GM21576 (cell line): ENCODE results near the gene IL36RN.

Experiments
- ATAC-seq: cut with Tn5 transposase; IDR thresholded peaks from one replicate; pipeline ENCODE4 v1.9.1; 2021; ENCODE audit warnings: mild to moderate bottlenecking, moderate library complexity; ENCODE audit not compliant: unreplicated experiment

Gene IL36RN

DNA sequence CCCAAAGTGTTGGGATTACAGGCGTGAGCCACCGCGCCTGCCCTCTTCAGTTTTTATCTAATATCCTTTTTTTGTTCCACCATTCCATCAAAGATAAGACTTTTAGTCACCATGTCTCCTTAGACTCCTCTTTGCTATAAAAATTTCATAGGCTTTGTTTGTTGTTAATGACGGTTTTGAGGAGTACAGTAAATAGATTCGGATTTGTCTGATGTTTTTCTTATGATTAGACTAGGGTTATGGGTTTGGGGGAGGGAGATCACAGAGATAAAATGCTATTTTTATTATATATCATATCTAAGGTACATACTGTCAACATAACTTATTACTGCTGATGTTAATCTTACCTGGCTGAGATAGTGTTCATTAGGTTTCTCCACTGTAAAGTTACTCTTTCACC lies 12.5 kb upstream of the IL36RN start:
- ATAC-seq, result no peak

DNA sequence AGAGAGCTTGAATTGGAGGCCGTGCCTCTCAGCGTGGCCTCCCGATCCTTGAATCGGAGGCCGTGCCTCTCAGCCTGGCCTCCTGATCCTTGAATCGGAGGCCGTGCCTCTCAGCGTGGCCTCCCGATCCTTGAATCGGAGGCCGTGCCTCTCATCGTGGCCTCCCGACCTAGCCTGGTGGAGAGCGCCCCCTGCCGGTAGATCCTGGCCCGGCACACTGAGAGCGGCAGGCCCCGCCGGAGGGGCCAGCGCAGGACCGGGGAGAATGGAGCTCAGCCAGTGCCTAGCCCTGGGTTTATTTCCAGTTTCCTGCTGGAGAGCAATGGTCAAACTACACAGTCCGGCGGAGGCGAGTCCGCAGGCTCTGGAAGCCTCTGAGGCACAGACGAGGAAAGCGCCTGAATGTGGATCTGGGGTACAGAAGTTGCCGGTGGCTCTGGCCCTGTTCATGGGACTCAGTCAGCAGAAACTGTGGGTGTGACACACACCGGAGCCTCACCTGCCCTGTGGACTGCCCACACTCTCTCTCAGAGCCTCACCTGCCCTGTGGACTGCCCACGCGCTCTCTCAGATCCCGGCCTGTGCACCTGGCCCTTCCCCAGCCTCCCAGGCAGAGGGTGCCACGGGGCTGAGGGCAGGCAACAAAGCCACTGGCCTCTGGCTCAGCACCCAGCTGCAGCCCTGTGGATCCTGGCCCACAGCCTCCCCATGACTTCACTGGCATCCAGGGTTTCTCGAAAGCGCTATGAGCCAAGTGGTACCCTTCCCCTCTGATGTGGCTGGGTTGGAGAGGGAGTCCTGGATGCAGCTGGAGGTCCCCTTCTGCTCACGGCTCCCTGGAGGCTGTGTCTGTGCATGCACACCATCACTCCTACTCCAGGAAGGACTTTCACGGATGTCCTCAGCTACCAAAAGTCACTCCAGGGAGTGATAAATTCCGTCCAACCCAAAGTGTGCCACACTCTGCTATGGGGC lies 7.8 kb upstream of the IL36RN start:
- ATAC-seq, result no peak

DNA sequence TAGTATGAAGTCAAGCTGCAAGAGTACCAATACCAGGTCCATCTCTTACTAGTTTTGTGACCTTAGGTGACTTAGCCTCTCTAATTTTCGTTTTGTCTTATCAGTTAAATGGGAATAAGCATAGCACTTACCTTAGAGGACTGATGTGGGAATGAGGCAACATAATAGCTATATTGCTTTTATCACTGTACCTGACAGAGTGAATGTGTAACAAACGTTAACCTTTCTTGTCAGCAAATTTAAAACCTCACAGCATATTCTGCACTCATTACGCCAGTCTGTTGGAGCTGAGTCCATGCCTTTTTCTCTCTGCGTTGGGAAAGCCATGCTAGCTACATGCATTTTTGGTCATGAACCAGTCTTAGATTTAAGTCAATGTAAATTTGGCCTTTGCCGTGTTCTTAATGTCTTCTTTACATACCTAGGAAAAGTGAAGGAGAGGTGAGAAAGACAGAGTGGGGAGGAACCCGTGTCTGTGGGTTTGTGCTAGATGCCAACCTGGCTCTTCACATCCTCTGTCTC lies 6.5 kb upstream of the IL36RN start, which contains the start of gene IL36B:
TSS of gene IL36B (minus strand) at position 472 of the 522 bp plus-strand sequence.
- no peak for ATAC-seq

DNA sequence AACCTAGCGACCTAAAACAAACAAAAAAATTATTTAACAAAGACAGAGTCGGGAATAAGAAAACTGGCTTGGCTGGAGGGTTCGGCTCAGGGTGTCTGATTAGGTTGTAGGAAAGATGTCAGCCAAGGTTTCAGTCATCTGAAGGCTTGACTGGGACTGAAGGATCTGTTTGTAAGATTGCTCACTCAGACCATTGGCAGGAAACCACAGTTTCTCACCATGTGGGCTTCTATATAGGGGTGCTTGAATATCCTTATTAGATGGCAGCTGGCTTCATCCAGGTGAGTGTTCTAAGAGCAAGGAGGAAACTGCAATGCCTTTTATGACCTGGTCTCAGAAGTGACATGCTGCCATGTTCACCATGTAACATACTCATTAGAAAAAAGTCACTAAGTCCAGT lies 5.3 kb upstream of the IL36RN start:
- no peak for ATAC-seq

DNA sequence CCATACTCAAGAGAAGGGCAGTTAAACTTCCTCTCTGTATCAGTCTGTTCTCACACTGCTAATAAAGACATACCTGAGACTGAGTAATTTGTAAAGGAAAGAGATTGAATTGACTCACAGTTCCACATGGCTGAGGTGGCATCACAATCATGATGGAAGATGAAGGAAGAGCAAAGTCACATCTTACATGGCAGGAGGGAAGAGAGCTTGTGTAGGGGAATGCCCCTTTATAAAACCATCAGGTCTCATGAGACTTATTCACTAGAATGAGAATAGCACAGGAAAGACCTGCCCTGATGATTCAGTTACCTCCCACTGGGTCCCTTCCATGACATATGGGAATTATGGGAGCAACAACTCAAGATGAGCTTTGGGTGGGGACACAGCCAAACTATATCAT lies 4.9 kb upstream of the IL36RN start:
- no peak for ATAC-seq

DNA sequence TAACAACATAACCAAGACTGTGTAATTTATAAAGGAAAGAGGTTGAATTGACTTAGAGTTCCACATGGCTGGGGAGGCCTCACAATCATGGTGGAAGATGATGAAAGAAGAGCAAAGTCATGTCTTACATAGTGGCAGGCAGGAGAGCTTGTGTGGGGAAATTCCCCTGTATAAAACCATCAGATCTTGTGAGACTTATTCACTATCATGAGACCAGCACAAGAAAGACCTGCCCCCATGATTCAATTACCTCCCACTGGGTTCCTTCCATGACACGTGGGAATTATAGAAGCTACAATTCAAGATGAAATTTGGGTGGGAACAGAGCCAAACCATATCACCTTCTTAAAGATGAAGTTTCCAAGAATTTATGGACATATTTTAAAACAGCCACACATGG lies 2.5 kb upstream of the IL36RN start:
- ATAC-seq, result no peak

DNA sequence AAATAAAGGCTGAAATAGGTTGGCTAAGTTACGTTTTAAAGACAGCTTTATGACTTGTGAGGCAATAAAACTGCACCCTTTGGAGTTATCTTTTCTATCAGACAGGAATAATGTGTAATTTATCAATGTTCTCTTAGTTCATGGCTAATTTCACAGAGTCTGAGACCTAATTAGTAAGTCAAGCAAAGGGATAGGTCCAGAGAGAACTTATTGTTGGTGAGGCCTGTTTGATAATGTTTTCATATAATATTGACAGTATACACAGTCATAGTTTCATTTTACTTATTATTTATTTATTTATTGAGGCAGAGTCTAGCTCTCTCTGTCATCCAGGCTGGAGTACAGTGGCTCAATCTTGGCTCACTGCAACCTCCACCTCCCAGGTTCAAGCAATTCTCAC lies 1.9 kb upstream of the IL36RN start:
- no peak for ATAC-seq

DNA sequence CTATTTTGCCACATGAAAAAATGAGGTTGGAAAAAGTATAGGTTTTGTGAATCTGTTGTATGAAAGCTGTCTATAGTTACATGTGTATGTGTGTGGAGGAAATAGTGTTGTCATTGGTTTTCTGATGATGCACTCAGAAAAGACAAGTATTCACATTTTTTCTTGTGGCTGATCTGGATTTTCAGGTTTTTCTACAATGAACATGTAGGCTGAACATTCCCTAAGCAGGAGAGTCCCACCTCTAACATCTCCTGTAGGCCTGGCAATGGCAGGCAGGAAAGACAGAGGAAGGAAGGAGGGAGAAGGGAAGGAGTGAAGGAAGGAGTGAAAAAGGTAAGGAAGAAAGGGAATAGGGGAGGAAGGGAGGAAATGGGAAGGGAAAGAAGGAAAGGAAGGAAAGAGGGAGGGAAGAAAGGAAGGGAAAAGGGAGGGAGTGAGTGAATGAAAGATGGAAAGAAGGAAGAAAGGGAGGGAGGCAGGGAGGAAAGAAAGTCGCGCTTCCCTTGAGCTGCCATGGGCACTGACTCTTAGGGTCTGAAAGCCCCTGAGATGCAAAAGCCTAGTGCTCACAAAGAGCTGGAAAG lies 495 bp upstream of the IL36RN start:
- ATAC-seq, result no peak

DNA sequence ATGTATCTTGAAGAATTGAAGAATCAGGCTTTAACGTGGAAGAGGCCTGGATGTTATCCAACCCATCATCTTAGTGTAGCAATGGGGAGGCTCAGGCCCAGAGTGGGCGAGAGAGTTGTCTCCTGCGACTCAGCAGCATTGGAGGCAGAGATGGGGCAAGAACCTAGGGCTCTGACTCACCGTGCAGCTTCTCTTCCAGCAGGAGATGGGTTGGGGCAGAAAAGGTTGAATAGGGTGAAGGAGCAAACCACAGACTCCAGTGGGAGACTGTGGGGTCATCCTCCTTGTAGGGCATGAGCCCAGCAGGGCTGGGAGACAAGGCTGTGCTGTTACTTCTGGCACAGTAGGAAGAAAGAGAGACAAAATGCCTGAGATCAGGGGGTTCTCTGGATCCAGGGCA lies 1.4 kb downstream of the IL36RN start:
- ATAC-seq, result no peak

DNA sequence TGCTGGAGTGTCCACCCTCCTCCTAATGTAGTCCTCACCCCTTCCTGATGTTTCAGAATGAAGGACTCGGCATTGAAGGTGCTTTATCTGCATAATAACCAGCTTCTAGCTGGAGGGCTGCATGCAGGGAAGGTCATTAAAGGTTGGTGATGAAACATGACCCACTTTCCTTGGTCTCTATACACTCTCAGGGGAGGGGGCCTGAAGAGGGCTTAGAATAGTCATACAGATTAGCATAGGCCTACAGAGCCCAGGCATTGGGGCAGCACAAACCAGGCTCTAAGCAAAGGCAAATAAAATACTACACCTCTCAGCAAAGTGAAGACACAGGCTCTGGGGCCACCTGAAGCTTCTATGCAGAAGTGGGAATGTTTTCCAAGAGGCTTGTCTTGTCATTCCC lies 1.8 kb downstream of the IL36RN start:
- no peak for ATAC-seq

DNA sequence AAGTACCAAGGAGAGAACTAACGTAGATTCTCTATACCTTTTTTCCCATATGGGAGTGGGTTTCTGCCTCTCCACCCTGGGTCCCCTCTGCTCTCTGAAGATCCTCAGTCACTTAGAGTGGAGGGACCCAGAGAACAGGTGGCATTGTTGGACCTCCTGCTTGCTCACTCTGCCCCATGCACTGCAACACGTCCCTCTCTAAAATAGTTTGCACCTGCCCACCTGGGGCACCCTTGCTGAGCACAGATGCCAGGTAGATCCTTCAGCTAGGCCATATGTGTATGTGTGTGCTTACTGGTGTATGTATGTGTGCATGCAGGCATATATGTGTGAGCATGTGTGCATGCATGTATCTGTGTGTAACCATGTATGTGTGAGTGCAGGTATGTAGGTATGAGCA lies 2.2 kb downstream of the IL36RN start:
- no peak for ATAC-seq

DNA sequence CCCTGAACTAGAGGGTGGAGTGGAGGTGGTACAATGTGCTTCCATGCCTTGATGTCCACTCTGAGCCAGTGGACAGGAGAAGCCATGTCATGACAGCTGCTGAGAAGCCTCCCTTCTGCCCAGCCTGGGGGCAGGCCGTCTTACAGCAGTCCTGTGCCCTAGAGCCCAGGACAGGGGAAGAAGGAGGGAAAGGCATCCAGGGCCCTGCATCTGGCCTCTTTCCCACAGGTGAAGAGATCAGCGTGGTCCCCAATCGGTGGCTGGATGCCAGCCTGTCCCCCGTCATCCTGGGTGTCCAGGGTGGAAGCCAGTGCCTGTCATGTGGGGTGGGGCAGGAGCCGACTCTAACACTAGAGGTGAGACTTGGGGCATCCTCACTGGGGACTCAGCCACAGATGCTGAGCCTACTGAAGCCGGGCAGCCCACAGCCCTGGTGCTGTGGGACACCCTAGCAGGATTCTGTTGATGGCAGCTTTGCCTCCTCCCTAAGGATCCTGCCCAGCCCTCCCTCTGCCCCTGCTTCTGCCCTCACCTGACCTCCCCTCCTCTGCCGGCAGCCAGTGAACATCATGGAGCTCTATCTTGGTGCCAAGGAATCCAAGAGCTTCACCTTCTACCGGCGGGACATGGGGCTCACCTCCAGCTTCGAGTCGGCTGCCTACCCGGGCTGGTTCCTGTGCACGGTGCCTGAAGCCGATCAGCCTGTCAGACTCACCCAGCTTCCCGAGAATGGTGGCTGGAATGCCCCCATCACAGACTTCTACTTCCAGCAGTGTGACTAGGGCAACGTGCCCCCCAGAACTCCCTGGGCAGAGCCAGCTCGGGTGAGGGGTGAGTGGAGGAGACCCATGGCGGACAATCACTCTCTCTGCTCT lies 3.1 kb downstream of the IL36RN start:
- ATAC-seq, result no peak

DNA sequence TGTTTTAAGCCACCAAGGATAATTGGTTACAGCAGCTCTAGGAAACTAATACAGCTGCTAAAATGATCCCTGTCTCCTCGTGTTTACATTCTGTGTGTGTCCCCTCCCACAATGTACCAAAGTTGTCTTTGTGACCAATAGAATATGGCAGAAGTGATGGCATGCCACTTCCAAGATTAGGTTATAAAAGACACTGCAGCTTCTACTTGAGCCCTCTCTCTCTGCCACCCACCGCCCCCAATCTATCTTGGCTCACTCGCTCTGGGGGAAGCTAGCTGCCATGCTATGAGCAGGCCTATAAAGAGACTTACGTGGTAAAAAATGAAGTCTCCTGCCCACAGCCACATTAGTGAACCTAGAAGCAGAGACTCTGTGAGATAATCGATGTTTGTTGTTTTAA lies 5.3 kb downstream of the IL36RN start:
- ATAC-seq, result no peak

DNA sequence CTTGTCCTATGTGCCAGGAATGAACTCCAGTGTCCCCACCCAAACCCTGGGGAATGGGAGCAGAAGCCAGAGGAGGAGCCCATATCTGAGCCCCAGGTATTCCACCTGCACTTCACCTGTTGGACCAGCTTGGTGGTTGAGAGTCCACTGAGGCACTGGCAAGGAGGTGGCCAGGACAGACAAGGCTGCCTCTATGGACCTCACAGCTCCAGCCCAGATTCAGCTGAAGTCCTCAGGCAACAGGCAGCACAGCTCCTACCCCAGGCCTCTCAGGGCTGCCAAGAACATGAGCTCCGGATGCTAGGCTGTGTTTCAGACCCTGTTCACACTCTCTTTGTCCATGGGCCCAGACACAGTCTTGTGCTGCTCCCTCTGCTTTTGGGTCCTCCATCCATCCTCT lies 5.9 kb downstream of the IL36RN start:
- ATAC-seq, result no peak

DNA sequence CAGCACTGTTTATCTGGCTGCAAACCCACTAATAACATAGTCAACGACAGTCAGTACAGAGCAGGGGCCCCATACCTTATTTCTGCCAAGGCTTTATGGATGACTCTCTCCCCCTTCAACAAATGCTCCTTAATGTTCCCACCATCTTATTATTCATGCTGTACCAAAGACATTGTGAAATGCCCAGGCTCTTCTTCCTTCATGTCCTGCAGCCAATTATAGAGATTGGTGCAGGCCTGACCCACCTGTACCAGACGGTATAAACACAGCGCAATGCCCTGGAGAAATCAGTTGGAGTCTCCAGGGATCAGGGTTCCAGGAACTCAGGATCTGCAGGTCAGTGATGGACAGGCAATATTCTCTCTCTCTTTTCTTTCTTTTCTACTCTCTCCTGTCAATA lies 8.7 kb downstream of the IL36RN start, which contains the start of gene IL1F10:
TSS of gene IL1F10 (plus strand) at position 290 of the 400 bp plus-strand sequence. CDS start 4,769 bp downstream, outside the sequence.
- no peak for ATAC-seq

DNA sequence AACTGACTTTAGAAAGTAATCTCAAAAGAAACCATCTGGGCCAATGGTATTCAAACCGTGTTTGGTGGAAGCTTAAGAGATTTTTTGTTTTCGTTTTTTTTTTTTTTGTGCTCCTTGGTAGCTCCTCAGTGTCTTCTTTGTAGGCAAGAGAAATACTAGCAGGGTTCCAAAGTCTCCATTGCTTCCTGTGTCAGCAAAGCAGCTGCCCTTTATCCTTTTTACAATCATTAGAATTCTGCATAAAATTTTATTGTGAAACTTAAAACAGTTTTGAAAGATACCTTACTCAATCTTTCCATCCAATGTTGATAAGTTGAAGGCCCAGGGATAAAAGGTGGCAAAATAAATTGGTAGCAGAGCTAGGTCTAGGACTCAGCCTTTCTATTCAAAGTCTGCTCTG lies 9.3 kb downstream of the IL36RN start:
- no peak for ATAC-seq

DNA sequence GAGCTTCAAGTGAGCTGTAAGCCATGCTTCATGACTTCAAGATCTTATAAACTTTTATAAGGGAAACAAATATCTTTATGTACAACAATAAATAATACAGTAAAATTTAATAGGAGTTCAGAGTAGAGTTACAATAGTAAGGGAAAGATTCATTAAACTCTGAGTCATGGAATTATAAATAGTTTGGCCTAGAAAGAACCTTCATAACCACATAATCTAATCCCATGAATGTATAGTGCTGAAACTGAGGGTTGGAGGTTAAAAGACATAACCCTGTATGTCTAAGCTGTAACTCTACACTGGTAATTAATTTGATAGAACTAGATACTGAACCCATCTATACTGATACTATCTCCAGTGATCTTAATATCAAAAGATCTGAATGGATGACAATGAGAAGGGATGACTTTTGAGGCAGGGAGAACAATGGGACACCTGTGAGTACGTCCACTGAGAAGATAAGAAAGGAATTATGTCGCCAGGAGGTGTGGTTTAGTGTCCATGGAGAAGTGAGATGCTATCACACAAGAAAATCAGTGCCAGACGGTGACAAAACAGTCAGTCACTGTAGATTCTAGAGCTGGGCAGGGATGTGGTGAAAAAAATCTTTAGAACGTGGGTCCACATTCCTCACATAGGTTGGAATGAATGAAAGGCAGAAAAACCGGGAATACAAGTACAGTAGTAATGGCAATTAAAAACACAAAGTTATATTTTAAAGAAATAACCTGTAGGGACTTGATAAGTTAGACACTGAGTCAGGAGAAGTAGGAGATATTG lies 9.9 kb downstream of the IL36RN start:
- ATAC-seq, result no peak

DNA sequence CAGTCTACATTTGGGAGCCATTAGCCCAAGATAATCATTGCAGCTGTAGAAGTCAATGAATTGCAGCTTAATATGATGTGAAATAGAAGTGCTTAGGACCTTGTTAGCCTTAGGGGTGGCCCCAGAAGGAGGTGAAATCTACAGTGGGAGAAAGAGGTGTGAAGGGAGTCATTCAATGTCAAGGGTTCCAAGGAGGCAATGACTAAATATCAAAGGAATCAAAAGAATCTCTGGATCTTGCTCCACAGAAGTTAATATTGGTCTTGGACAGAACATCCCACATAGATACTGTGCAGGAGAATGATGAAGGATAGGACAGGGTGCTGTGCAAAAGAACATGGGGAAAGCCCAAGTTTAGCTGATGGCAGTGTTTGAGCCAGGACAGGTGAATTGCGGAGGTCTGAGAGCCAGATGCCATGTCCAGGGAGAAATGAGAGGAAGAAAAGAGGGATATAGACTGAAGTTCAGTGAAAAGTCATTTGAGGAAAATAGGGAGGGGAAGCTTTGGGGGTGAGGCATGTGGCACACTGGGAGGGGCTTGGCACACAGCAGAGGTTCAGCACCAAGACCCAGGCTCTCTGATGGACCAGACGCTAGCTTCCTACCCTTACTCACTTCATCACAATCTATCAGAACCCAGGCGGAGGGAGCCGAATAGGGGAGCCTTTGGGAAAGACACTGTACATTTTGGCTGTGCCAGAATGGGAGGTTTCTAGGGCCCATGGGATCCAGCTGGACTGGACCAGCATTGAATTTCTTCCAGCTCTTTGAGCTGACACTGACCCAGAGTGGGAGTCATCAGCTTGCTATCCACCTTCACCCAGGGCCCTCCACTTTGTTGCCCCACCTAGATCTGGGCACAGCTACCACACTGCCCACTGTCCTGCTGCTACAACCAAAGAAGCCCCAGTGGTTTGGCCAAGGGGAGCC lies 10.9 kb downstream of the IL36RN start:
- no peak for ATAC-seq

DNA sequence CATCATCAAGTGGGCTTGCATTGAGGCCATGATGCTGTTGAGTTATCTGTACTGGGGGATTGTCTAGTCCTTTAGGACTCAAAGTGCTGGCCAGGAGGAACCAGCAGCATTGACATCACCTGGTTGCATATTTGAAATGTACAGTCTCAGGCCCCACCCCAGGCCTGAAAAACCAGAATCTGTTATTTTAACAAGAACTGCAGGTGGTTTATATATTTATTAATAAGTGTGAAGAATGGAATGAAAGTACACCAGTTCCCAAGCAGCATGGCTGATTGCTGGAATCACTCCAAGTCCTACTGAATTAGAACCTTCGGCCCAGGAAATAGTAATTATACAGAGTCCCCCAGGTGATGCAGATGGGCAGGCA lies 11.6 kb downstream of the IL36RN start:
- ATAC-seq, result no peak
